Duodenal mucosa (tissue), 2 donors: ENCODE data around the gene TTN.

ENCODE experiments used
- H3K27ac ChIP-seq: one replicate; pipeline ENCODE4 v1.7.0; 2013; ENCODE audit warnings: low read depth, low read length
- H3K27me3 ChIP-seq, 2 donors: one replicate each; pipeline ENCODE4 v1.7.0; 2013; ENCODE audit warnings: low read length in 2 of 2, control low read depth in 1 of 2; ENCODE audit not compliant: insufficient read depth in 2 of 2, control insufficient read depth in 1 of 2
- H3K36me3 ChIP-seq, 2 donors: one replicate each; pipeline ENCODE4 v1.7.0; 2013; ENCODE audit warnings: low read length in 2 of 2, control low read depth in 1 of 2; ENCODE audit not compliant: insufficient read depth in 2 of 2, control insufficient read depth in 1 of 2
- H3K4me1 ChIP-seq, 2 donors: one replicate each; pipeline ENCODE4 v1.7.0; 2013; ENCODE audit warnings: low read length in 2 of 2, control low read depth in 1 of 2; ENCODE audit not compliant: insufficient read depth in 2 of 2, control insufficient read depth in 1 of 2
- H3K4me3 ChIP-seq, 2 donors: one replicate each; pipeline ENCODE4 v1.7.0; 2013; ENCODE audit warnings: low read length in 2 of 2, low read depth in 1 of 2
- H3K9ac ChIP-seq, 2 donors: one replicate each; pipeline ENCODE4 v1.7.0; 2013; ENCODE audit warnings: low read length in 2 of 2, low read depth in 1 of 2
- H3K9me3 ChIP-seq, 2 donors: one replicate each; pipeline ENCODE4 v1.7.0; 2013; ENCODE audit warnings: low read length in 2 of 2, control low read depth in 1 of 2; ENCODE audit not compliant: control insufficient read depth in 1 of 2

Gene TTN

GRCh38 chr2:178517496-178517895, 289.7 kb downstream of the TTN start:
- no peak overlapping the region for H3K9ac ChIP-seq
- peaks cover 0 to 8% of the 10 kb centered on the region in 2 donors for H3K36me3 ChIP-seq
- no peak overlapping the region for H3K4me3 ChIP-seq
- no peak overlapping the region for H3K27ac ChIP-seq
- H3K9me3 ChIP-seq, result no peaks in the 10 kb centered on the region
- H3K4me1 ChIP-seq, result no peaks in the 10 kb centered on the region
- no peaks in the 10 kb centered on the region for H3K27me3 ChIP-seq

- Histone ChIP-seq H3K9ac (no peak overlapping the region), H3K36me3 (peaks cover 8% of the 10 kb centered on the region in 2 donors), H3K4me3 (no peak overlapping the region), H3K4me1 (no peaks in the 10 kb centered on the region), H3K27me3 (no peaks in the 10 kb centered on the region), H3K9me3 (no peaks in the 10 kb centered on the region), H3K27ac (no peak overlapping the region)
Observed at GRCh38 chr2:178514664-178515063, 292.6 kb downstream of the TTN start.

- no peaks in the 10 kb centered on the region for H3K27me3 ChIP-seq
- H3K27ac ChIP-seq, result no peak overlapping the region
- no peak overlapping the region for H3K9ac ChIP-seq
- H3K36me3 ChIP-seq, result peaks cover 8 to 12% of the 10 kb centered on the region in 2 donors
- no peaks in the 10 kb centered on the region for H3K9me3 ChIP-seq
- H3K4me3 ChIP-seq, result no peak overlapping the region
- no peaks in the 10 kb centered on the region for H3K4me1 ChIP-seq
Observed at GRCh38 chr2:178513876-178514275, 293.3 kb downstream of the TTN start.

GRCh38 chr2:178512484-178512883, 294.7 kb downstream of the TTN start:
- Histone ChIP-seq H3K27ac (no peak overlapping the region), H3K9ac (no peak overlapping the region), H3K27me3 (no peaks in the 10 kb centered on the region), H3K4me3 (no peak overlapping the region), H3K36me3 (peaks cover 3 to 12% of the 10 kb centered on the region in 2 donors), H3K9me3 (no peaks in the 10 kb centered on the region), H3K4me1 (no peaks in the 10 kb centered on the region)

GRCh38 chr2:178510384-178510783, 296.8 kb downstream of the TTN start:
- Histone ChIP-seq H3K27me3 (no peaks in the 10 kb centered on the region), H3K4me1 (peaks cover 5 to 13% of the 10 kb centered on the region in 2 donors), H3K36me3 (peaks cover 3 to 16% of the 10 kb centered on the region in 2 donors), H3K9ac (no peak overlapping the region), H3K4me3 (no peak overlapping the region), H3K27ac (no peak overlapping the region), H3K9me3 (no peaks in the 10 kb centered on the region)

GRCh38 chr2:178508646-178509045, 298.6 kb downstream of the TTN start:
- Histone ChIP-seq H3K36me3 (peaks cover 0 to 26% of the 10 kb centered on the region in 2 donors), H3K27me3 (no peaks in the 10 kb centered on the region), H3K9me3 (no peaks in the 10 kb centered on the region)

GRCh38 chr2:178506949-178507348, 300.3 kb downstream of the TTN start:
- Histone ChIP-seq H3K9me3 (no peaks in the 10 kb centered on the region), H3K4me1 (peaks cover 5 to 13% of the 10 kb centered on the region in 2 donors), H3K27ac (no peak overlapping the region), H3K9ac (no peak overlapping the region), H3K27me3 (no peaks in the 10 kb centered on the region), H3K36me3 (peaks cover 9 to 43% of the 10 kb centered on the region in 2 donors), H3K4me3 (no peak overlapping the region)

More at GRCh38 chr2:178508646-178509045, 298.6 kb downstream of the TTN start:
- H3K4me1 ChIP-seq, result peaks cover 5 to 13% of the 10 kb centered on the region in 2 donors
- H3K4me3 ChIP-seq, result no peak overlapping the region
- H3K27ac ChIP-seq, result no peak overlapping the region
- H3K9ac ChIP-seq, result no peak overlapping the region

GRCh38 chr2:178506524-178506923, 300.7 kb downstream of the TTN start:
- Histone ChIP-seq H3K36me3 (peaks cover 9 to 43% of the 10 kb centered on the region in 2 donors), H3K27ac (no peak overlapping the region), H3K4me3 (no peak overlapping the region), H3K4me1 (peaks cover 5 to 13% of the 10 kb centered on the region in 2 donors), H3K9ac (no peak overlapping the region), H3K9me3 (no peaks in the 10 kb centered on the region), H3K27me3 (no peaks in the 10 kb centered on the region)

GRCh38 chr2:178506101-178506500, 301.1 kb downstream of the TTN start:
- Histone ChIP-seq H3K36me3 (peaks cover 10 to 45% of the 10 kb centered on the region in 2 donors), H3K27ac (no peak overlapping the region)

GRCh38 chr2:178502751-178503150, 304.5 kb downstream of the TTN start:
- Histone ChIP-seq H3K36me3 (peaks cover 28 to 62% of the 10 kb centered on the region in 2 donors), H3K27ac (no peak overlapping the region), H3K9me3 (no peaks in the 10 kb centered on the region), H3K4me1 (peaks cover 5 to 13% of the 10 kb centered on the region in 2 donors), H3K4me3 (no peak overlapping the region), H3K27me3 (no peaks in the 10 kb centered on the region), H3K9ac (no peak overlapping the region)

More at GRCh38 chr2:178506101-178506500, 301.1 kb downstream of the TTN start:
- H3K9ac ChIP-seq, result no peak overlapping the region
- no peak overlapping the region for H3K4me3 ChIP-seq
- peaks cover 5 to 13% of the 10 kb centered on the region in 2 donors for H3K4me1 ChIP-seq
- H3K9me3 ChIP-seq, result no peaks in the 10 kb centered on the region
- H3K27me3 ChIP-seq, result no peaks in the 10 kb centered on the region

GRCh38 chr2:178499640-178500039, 307.6 kb downstream of the TTN start:
- H3K9ac ChIP-seq, result no peak overlapping the region
- no peaks in the 10 kb centered on the region for H3K27me3 ChIP-seq
- H3K27ac ChIP-seq, result no peak overlapping the region
- H3K36me3 ChIP-seq, result peaks cover 38 to 73% of the 10 kb centered on the region in 2 donors
- no peak overlapping the region for H3K4me3 ChIP-seq
- no peaks in the 10 kb centered on the region for H3K9me3 ChIP-seq
- peaks cover 0 to 11% of the 10 kb centered on the region in 2 donors for H3K4me1 ChIP-seq
